ENCODE measurements around the gene FGF8.
"Not testable (repeated sequence)": the region's sequence is repeated elsewhere in the genome, so short reads cannot be mapped to it uniquely, and the experiment has no call there.

The FGF8 gene

GRCh38 chr10:101775273-101776160, at the start of gene FGF8:
Gene FGF8, minus strand, starts transcription at chr10:101776114. Its CDS starts 214 bp downstream, at chr10:101775900.
- no peak for DNase-seq

- DNase-seq = no peak
These were observed 48.8 kb upstream of the FGF8 start for GRCh38 chr10:101824736-101825135.

- DNase-seq = no peak
These were observed 43.1 kb upstream of the FGF8 start for GRCh38 chr10:101818872-101819633.

GRCh38 chr10:101818119-101818871, 42.4 kb upstream of the FGF8 start, which contains the start of gene OGA:
Gene OGA, minus strand, starts transcription at chr10:101818444. Its CDS starts 422 bp downstream, at chr10:101818022.
- DNase-seq = peak; percentile 97

GRCh38 chr10:101817337-101818118, 41.6 kb upstream of the FGF8 start:
- no peak for DNase-seq

- no peak for DNase-seq
These were observed 41.0 kb upstream of the FGF8 start for GRCh38 chr10:101816913-101817336.

- no peak for DNase-seq
These were observed 40.5 kb upstream of the FGF8 start for GRCh38 chr10:101816376-101816775.

- DNase-seq = no peak
These were observed 38.7 kb upstream of the FGF8 start for GRCh38 chr10:101814466-101815071.

- DNase-seq = no peak
These were observed 36.7 kb upstream of the FGF8 start for GRCh38 chr10:101812606-101813005.

GRCh38 chr10:101807158-101807557, 31.2 kb upstream of the FGF8 start:
- no peak for DNase-seq

- DNase-seq = no peak
These were observed 27.6 kb upstream of the FGF8 start for GRCh38 chr10:101803511-101803910.

- no peak for DNase-seq
These were observed 21.6 kb upstream of the FGF8 start for GRCh38 chr10:101797403-101798059.

- DNase-seq = no peak
These were observed 17.6 kb upstream of the FGF8 start for GRCh38 chr10:101793526-101793925.

GRCh38 chr10:101789686-101790085, 13.8 kb upstream of the FGF8 start:
- DNase-seq = no peak

GRCh38 chr10:101789231-101789630, 13.3 kb upstream of the FGF8 start:
- DNase-seq = not testable (repeated sequence)

GRCh38 chr10:101785801-101786200, 9.9 kb upstream of the FGF8 start:
- no peak for DNase-seq

GRCh38 chr10:101784558-101784957, 8.6 kb upstream of the FGF8 start:
- no peak for DNase-seq

- no peak for DNase-seq
These were observed 7.8 kb upstream of the FGF8 start for GRCh38 chr10:101783736-101784118.

GRCh38 chr10:101782811-101783735, 7.2 kb upstream of the FGF8 start, which contains the start of gene NPM3:
Gene NPM3, minus strand, starts transcription at chr10:101783446. Its CDS starts 56 bp downstream, at chr10:101783390.
- DNase-seq = peak; percentile 33

Data from NCI-H1092 (cell line).